ENCODE results near the gene NKIRAS2.

The NKIRAS2 gene

GRCh38 chr17:42055027-42055426, 35.1 kb downstream of the NKIRAS2 start:
- H3K4me3 ChIP-seq (ENCODE audit: low read depth, low read length): no peak overlapping the region
- no peak for TF ChIP-seq CTCF (conservative IDR thresholded peaks at IDR 0.05; ENCODE audit: low read depth, low read length)
- DNase-seq (ENCODE audit: low read depth): no peak

GRCh38 chr17:42055496-42055895, 35.6 kb downstream of the NKIRAS2 start:
- no peak for TF ChIP-seq CTCF (conservative IDR thresholded peaks at IDR 0.05; ENCODE audit: low read depth, low read length)
- no peak overlapping the region for H3K4me3 ChIP-seq (ENCODE audit: low read depth, low read length)
- no peak for DNase-seq (ENCODE audit: low read depth)

GRCh38 chr17:42056635-42057034, 36.7 kb downstream of the NKIRAS2 start:
- H3K4me3 ChIP-seq (ENCODE audit: low read depth, low read length): no peak overlapping the region
- no peak for DNase-seq (ENCODE audit: low read depth)
- no peak for TF ChIP-seq CTCF (conservative IDR thresholded peaks at IDR 0.05; ENCODE audit: low read depth, low read length)

- no peak for DNase-seq (ENCODE audit: low read depth)
- H3K4me3 ChIP-seq (ENCODE audit: low read depth, low read length): no peak overlapping the region
- no peak for TF ChIP-seq CTCF (conservative IDR thresholded peaks at IDR 0.05; ENCODE audit: low read depth, low read length)
Observed at GRCh38 chr17:42058063-42058462, 38.2 kb downstream of the NKIRAS2 start.

- no peak for DNase-seq (ENCODE audit: low read depth)
- TF ChIP-seq CTCF (conservative IDR thresholded peaks at IDR 0.05; ENCODE audit: low read depth, low read length): no peak
- no peak overlapping the region for H3K4me3 ChIP-seq (ENCODE audit: low read depth, low read length)
Observed at GRCh38 chr17:42059815-42060214, 39.9 kb downstream of the NKIRAS2 start.

GRCh38 chr17:42060231-42060630, 40.3 kb downstream of the NKIRAS2 start:
- no peak for DNase-seq (ENCODE audit: low read depth)
- H3K4me3 ChIP-seq (ENCODE audit: low read depth, low read length): no peak overlapping the region
- no peak for TF ChIP-seq CTCF (conservative IDR thresholded peaks at IDR 0.05; ENCODE audit: low read depth, low read length)

GRCh38 chr17:42061646-42062487, 42.0 kb downstream of the NKIRAS2 start:
- no peak overlapping the region for H3K4me3 ChIP-seq (ENCODE audit: low read depth, low read length)
- DNase-seq (ENCODE audit: low read depth): no peak
- TF ChIP-seq CTCF (conservative IDR thresholded peaks at IDR 0.05; ENCODE audit: low read depth, low read length): no peak
